ENCODE data around the gene CDV3. TPM values are rescaled to one million over a fixed set of nuclear protein-coding genes. Genes with fewer than 3 reads are reported as not detected.

The CDV3 gene
- polyA plus RNA-seq, 1 donor (not counting 4 experiments of a cell fraction or from before 2014, with no cell fraction given), result 150 TPM

- H3K27me3 ChIP-seq (ENCODE audit: control insufficient read depth, extremely low read depth, insufficient read depth, low read length), result no peaks in the 10 kb centered on the region
- no peak for FAIRE-seq
- no peak overlapping the region for H3K9ac ChIP-seq (ENCODE audit: control insufficient read depth, extremely low read depth, insufficient read depth, low read length)
- no peak overlapping the region for H3K4me3 ChIP-seq (ENCODE audit: control insufficient read depth in 2 of 3, extremely low read depth in 1 of 3, insufficient read depth in 2 of 3, low read depth in 1 of 3, low read length in 3 of 3)
- H4K20me1 ChIP-seq (ENCODE audit: control insufficient read depth, extremely low read depth, insufficient read depth, low read length), result no peaks in the 10 kb centered on the region
- H3K9me1 ChIP-seq (ENCODE audit: control insufficient read depth, extremely low read depth, insufficient read depth, low read length), result no peaks in the 10 kb centered on the region
- TF ChIP-seq EZH2 (IDR thresholded peaks at IDR 0.05; ENCODE audit: low read length), result no peak
- DNase-seq (ENCODE audit: low read depth, low spot score), result no peak
- dilution Hi-C loops (cut with MboI; ENCODE audit: extremely low pct_ligation_motif_present, low sequenced_read_pairs), result no loop called here
- H3K79me2 ChIP-seq (ENCODE audit: control insufficient read depth, insufficient read depth, low read length), result no peaks in the 10 kb centered on the region
- no peak overlapping the region for H3K27ac ChIP-seq (ENCODE audit: control insufficient read depth, insufficient read depth, low read length)
- no peaks in the 10 kb centered on the region for H3K9me3 ChIP-seq (ENCODE audit: control insufficient read depth, low read depth, low read length)
- no peaks in the 10 kb centered on the region for H3K4me1 ChIP-seq (ENCODE audit: control insufficient read depth, extremely low read depth, insufficient read depth, low read length)
- H3K4me2 ChIP-seq (ENCODE audit: control insufficient read depth, extremely low read depth, insufficient read depth, low read depth, low read length), result no peak overlapping the region
- H2AFZ ChIP-seq (ENCODE audit: control insufficient read depth, low read length), result no peak overlapping the region
- no peaks in the 10 kb centered on the region for H3K36me3 ChIP-seq (ENCODE audit: control insufficient read depth in 2 of 2, extremely low read depth in 1 of 2, insufficient read depth in 2 of 2, low read length in 2 of 2)
Observed at GRCh38 chr3:133525435-133525834, 48.1 kb upstream of the CDV3 start.

- dilution Hi-C loops (cut with MboI; ENCODE audit: extremely low pct_ligation_motif_present, low sequenced_read_pairs), result no loop called here
- no peaks in the 10 kb centered on the region for H3K36me3 ChIP-seq (ENCODE audit: control insufficient read depth in 2 of 2, extremely low read depth in 1 of 2, insufficient read depth in 2 of 2, low read length in 2 of 2)
- no peak for DNase-seq (ENCODE audit: low read depth, low spot score)
- FAIRE-seq, result no peak
- no peaks in the 10 kb centered on the region for H3K9me1 ChIP-seq (ENCODE audit: control insufficient read depth, extremely low read depth, insufficient read depth, low read length)
- H3K4me2 ChIP-seq (ENCODE audit: control insufficient read depth, extremely low read depth, insufficient read depth, low read depth, low read length), result no peak overlapping the region
- H2AFZ ChIP-seq (ENCODE audit: control insufficient read depth, low read length), result no peak overlapping the region
- no peaks in the 10 kb centered on the region for H3K27me3 ChIP-seq (ENCODE audit: control insufficient read depth, extremely low read depth, insufficient read depth, low read length)
- H3K9me3 ChIP-seq (ENCODE audit: control insufficient read depth, low read depth, low read length), result no peaks in the 10 kb centered on the region
- H3K4me3 ChIP-seq (ENCODE audit: control insufficient read depth in 2 of 3, extremely low read depth in 1 of 3, insufficient read depth in 2 of 3, low read depth in 1 of 3, low read length in 3 of 3), result no peak overlapping the region
- H3K27ac ChIP-seq (ENCODE audit: control insufficient read depth, insufficient read depth, low read length), result no peak overlapping the region
- H3K79me2 ChIP-seq (ENCODE audit: control insufficient read depth, insufficient read depth, low read length), result no peaks in the 10 kb centered on the region
- H4K20me1 ChIP-seq (ENCODE audit: control insufficient read depth, extremely low read depth, insufficient read depth, low read length), result no peaks in the 10 kb centered on the region
- no peak for TF ChIP-seq CTCF (optimal IDR thresholded peaks at IDR 0.05 in 1 of 3, IDR thresholded peaks at IDR 0.05 in 1 of 3, conservative IDR thresholded peaks at IDR 0.05 in 1 of 3; ENCODE audit: extremely low read depth in 1 of 3, insufficient read depth in 2 of 3, low read length in 3 of 3)
- no peak for TF ChIP-seq EZH2 (IDR thresholded peaks at IDR 0.05; ENCODE audit: low read length)
- no peaks in the 10 kb centered on the region for H3K4me1 ChIP-seq (ENCODE audit: control insufficient read depth, extremely low read depth, insufficient read depth, low read length)
- H3K9ac ChIP-seq (ENCODE audit: control insufficient read depth, extremely low read depth, insufficient read depth, low read length), result no peak overlapping the region
Observed at GRCh38 chr3:133527081-133527715, 46.3 kb upstream of the CDV3 start.

GRCh38 chr3:133529809-133530208, 43.7 kb upstream of the CDV3 start:
- H3K27me3 ChIP-seq (ENCODE audit: control insufficient read depth, extremely low read depth, insufficient read depth, low read length), result no peaks in the 10 kb centered on the region
- no peaks in the 10 kb centered on the region for H3K79me2 ChIP-seq (ENCODE audit: control insufficient read depth, insufficient read depth, low read length)
- no peak overlapping the region for H3K9ac ChIP-seq (ENCODE audit: control insufficient read depth, extremely low read depth, insufficient read depth, low read length)
- no peak for TF ChIP-seq EZH2 (IDR thresholded peaks at IDR 0.05; ENCODE audit: low read length)
- no peak overlapping the region for H3K4me3 ChIP-seq (ENCODE audit: control insufficient read depth in 2 of 3, extremely low read depth in 1 of 3, insufficient read depth in 2 of 3, low read depth in 1 of 3, low read length in 3 of 3)
- FAIRE-seq (no peak), DNase-seq (ENCODE audit: low read depth, low spot score) (no peak)
- H2AFZ ChIP-seq (ENCODE audit: control insufficient read depth, low read length), result no peak overlapping the region
- dilution Hi-C loops (cut with MboI; ENCODE audit: extremely low pct_ligation_motif_present, low sequenced_read_pairs), result no loop called here
- no peaks in the 10 kb centered on the region for H3K9me3 ChIP-seq (ENCODE audit: control insufficient read depth, low read depth, low read length)
- H3K9me1 ChIP-seq (ENCODE audit: control insufficient read depth, extremely low read depth, insufficient read depth, low read length), result no peaks in the 10 kb centered on the region
- H3K36me3 ChIP-seq (ENCODE audit: control insufficient read depth in 2 of 2, extremely low read depth in 1 of 2, insufficient read depth in 2 of 2, low read length in 2 of 2), result no peaks in the 10 kb centered on the region
- H3K4me1 ChIP-seq (ENCODE audit: control insufficient read depth, extremely low read depth, insufficient read depth, low read length), result no peaks in the 10 kb centered on the region
- no peaks in the 10 kb centered on the region for H4K20me1 ChIP-seq (ENCODE audit: control insufficient read depth, extremely low read depth, insufficient read depth, low read length)
- H3K4me2 ChIP-seq (ENCODE audit: control insufficient read depth, extremely low read depth, insufficient read depth, low read depth, low read length), result no peak overlapping the region
- H3K27ac ChIP-seq (ENCODE audit: control insufficient read depth, insufficient read depth, low read length), result no peak overlapping the region

Data from keratinocyte (primary cell).